A549 (cell line): ENCODE measurements around the gene STARD4. TPM values are rescaled to one million over a fixed set of nuclear protein-coding genes. Genes with fewer than 3 reads are reported as not detected.

Experiments
- ATAC-seq, 2 experiments: fragments of 200-7000 bp in 1 of 2; fragments of >200 bp in 1 of 2; cut with Nextera tagmentation in 1 of 2; cut with Tn5 transposase in 1 of 2; 3 replicates each; pipeline versions ENCODE4 v1.8.0 to v1.9.1; 2018 to 2020; ENCODE audit warnings: mild to moderate bottlenecking in 1 of 2, moderate library complexity in 1 of 2
- CTCF ChIA-PET: fragments of 300-600 bp; sonication (Branson Sonifier 250); formaldehyde crosslinking; extraction: SDS; loops from one replicate; lab custom pipeline; 2021; ENCODE audit warnings: antibody characterized with exemption, inconsistent platforms; lab: Yijun Ruan, JAX
- POLR2A ChIA-PET: fragments of 350-600 bp; formaldehyde crosslinking; extraction: SDS; loops from one replicate; lab custom pipeline; 2021; ENCODE audit warnings: antibody characterized with exemption, inconsistent platforms; lab: Yijun Ruan, JAX
- DNase-seq, 2 experiments: peaks; one replicate each; pipeline versions ENCODE4 v3.0.0 to v3.0.0-alpha.2; 2011 to 2016; ENCODE audit warnings: low read depth in 1 of 2, low spot score in 1 of 2
- FAIRE-seq: peaks from 2 replicates; lab custom pipeline; 2011; peaks lifted over from hg19 to GRCh38; lab: Jason Lieb, UNC
- H3K27ac ChIP-seq, 2 experiments: fragments of >200 bp; sonication (Bioruptor Twin); formaldehyde crosslinking; 3 replicates each; pipeline ENCODE4 v1.5.1; 2016 to 2017
- H3K4me1 ChIP-seq: fragments of >200 bp; sonication (Bioruptor Twin); formaldehyde crosslinking; 3 replicates; pipeline ENCODE4 v1.6.1; 2016
- H3K4me2 ChIP-seq: fragments of >200 bp; sonication (Bioruptor Twin); formaldehyde crosslinking; 3 replicates; pipeline ENCODE4 v1.6.1; 2016
- H3K4me3 ChIP-seq: fragments of >200 bp; sonication (Bioruptor Twin); formaldehyde crosslinking; 3 replicates; pipeline ENCODE4 v1.5.1; 2016
- H3K9me3 ChIP-seq: fragments of >200 bp; sonication (Bioruptor Twin); formaldehyde crosslinking; 3 replicates; pipeline ENCODE4 v1.6.1; 2016
- BHLHE40 ChIP-seq: IDR thresholded peaks from 2 replicates; pipeline ENCODE4 v1.6.1; 2012; ENCODE audit warnings: low read depth, low read length, inconsistent platforms
- CHD4 ChIP-seq: fragments of 200-600 bp; sonication (generic); IDR thresholded peaks from 2 replicates; pipeline ENCODE4 v1.6.1; 2016; ENCODE audit warnings: antibody characterized with exemption, mild to moderate bottlenecking, borderline replicate concordance
- EHMT2 ChIP-seq: fragments of 200-600 bp; sonication (generic); IDR thresholded peaks from 2 replicates; pipeline ENCODE4 v1.6.1; 2016; ENCODE audit warnings: antibody characterized with exemption, low read depth, mild to moderate bottlenecking, moderate library complexity
- ESRRA ChIP-seq: fragments of 150-350 bp; IDR thresholded peaks from 2 replicates; pipeline ENCODE4 v1.6.1; 2014; ENCODE audit warnings: mild to moderate bottlenecking, low read length, borderline replicate concordance
- FOSB ChIP-seq: fragments of 250-450 bp; sonication (Bioruptor Pico); IDR thresholded peaks from 2 replicates; pipeline ENCODE4 v1.5.0; 2020; ENCODE audit warnings: mild to moderate bottlenecking, moderate library complexity
- HDAC2 ChIP-seq: fragments of 200-600 bp; sonication (generic); IDR thresholded peaks from 2 replicates; pipeline ENCODE4 v1.6.1; 2016
- HEYL ChIP-seq: fragments of 250-450 bp; sonication (Bioruptor Pico); IDR thresholded peaks from 2 replicates; pipeline ENCODE4 v1.8.0; 2021; ENCODE audit warnings: mild to moderate bottlenecking, moderate library complexity
- HOXA7 ChIP-seq: fragments of 250-450 bp; sonication (Bioruptor Pico); IDR thresholded peaks from 2 replicates; pipeline ENCODE4 v1.5.0; 2020; ENCODE audit warnings: mild to moderate bottlenecking, moderate library complexity
- JUN ChIP-seq, 2 experiments: fragments of >200 bp; sonication (Bioruptor Twin); formaldehyde crosslinking; IDR thresholded peaks; 2 replicates in 1 of 2; 3 replicates in 1 of 2; pipeline ENCODE4 v1.6.1; 2016 to 2017
- JUNB ChIP-seq: fragments of >200 bp; sonication (Bioruptor Twin); formaldehyde crosslinking; IDR thresholded peaks from 2 replicates; pipeline ENCODE4 v1.6.1; 2016
- MYC ChIP-seq: IDR thresholded peaks from 2 replicates; pipeline ENCODE4 v1.6.1; 2012; ENCODE audit warnings: mild to moderate bottlenecking, inconsistent platforms, low read length, improper control_type of control experiment, borderline replicate concordance
- PHF8 ChIP-seq: fragments of 200-600 bp; sonication (generic); IDR thresholded peaks from 2 replicates; pipeline ENCODE4 v1.6.1; 2016; ENCODE audit warnings: low read depth, mild to moderate bottlenecking, antibody characterized with exemption, moderate library complexity, borderline replicate concordance
- POLR2A ChIP-seq: IDR thresholded peaks from 2 replicates; pipeline ENCODE4 v1.6.1; 2012; ENCODE audit warnings: mild to moderate bottlenecking, low read length
- POLR2AphosphoS2 ChIP-seq: conservative IDR thresholded peaks from 2 replicates; pipeline ENCODE4 v1.6.1; 2012; ENCODE audit warnings: low read length, improper control_type of control experiment, inconsistent platforms
- RAD21 ChIP-seq, 2 experiments: fragments of >200 bp in 1 of 2; sonication (Bioruptor Twin) in 1 of 2; formaldehyde crosslinking in 1 of 2; IDR thresholded peaks in 1 of 2; conservative IDR thresholded peaks in 1 of 2; 2 replicates in 1 of 2; 3 replicates in 1 of 2; pipeline ENCODE4 v1.6.1; 2012 to 2018; ENCODE audit warnings: inconsistent platforms in 1 of 2
- RARB ChIP-seq: fragments of 250-450 bp; sonication (Bioruptor Pico); IDR thresholded peaks from 2 replicates; pipeline ENCODE4 v1.8.0; 2021; ENCODE audit warnings: mild to moderate bottlenecking, moderate library complexity
- RFX5 ChIP-seq: fragments of 450-650 bp; IDR thresholded peaks from 2 replicates; pipeline ENCODE4 v1.7.1; 2014; ENCODE audit warnings: antibody characterized with exemption, mild to moderate bottlenecking, moderate library complexity
- TFCP2L1 ChIP-seq: fragments of 250-450 bp; sonication (Bioruptor Pico); IDR thresholded peaks from 2 replicates; pipeline ENCODE4 v1.5.0; 2021; ENCODE audit warnings: mild to moderate bottlenecking
- WGBS: methylation state at CpG from one replicate; pipeline ENCODE4 v1.1.6; 2017; ENCODE audit errors: missing lambda C conversion rate; 5-methylcytosine and 5-hydroxymethylcytosine counted together
- polyA plus RNA-seq, 4 experiments: library from polyadenylated mRNA; depleted of rRNA in 3 of 4; stranded (reverse); fragments of >200 nt; fragmentation: RNase III in 1 of 4; extraction: RNeasy Plus Mini Kit Qiagen cat#74134 plus additional on column Dnase treatment in 1 of 4; gene quantifications; 2 replicates in 3 of 4; 3 replicates in 1 of 4; pipeline ENCODE4 v1.2.3, GENCODE V29; 2011 to 2017
- TF ChIP-seq, protein P1 (sequence below): fragments of >200 bp; sonication (Bioruptor Twin); formaldehyde crosslinking; IDR thresholded peaks from 3 replicates; pipeline ENCODE4 v1.5.1; 2016
- TF ChIP-seq, protein P2 (sequence below): fragments of 450-650 bp; IDR thresholded peaks from 2 replicates; pipeline ENCODE4 v1.6.1; 2014; ENCODE audit warnings: antibody characterized with exemption
- TF ChIP-seq, protein P3 (sequence below): IDR thresholded peaks from 2 replicates; pipeline ENCODE4 v1.6.1; 2012
- TF ChIP-seq, protein P4 (sequence below): fragments of 250-450 bp; sonication (Bioruptor Pico); IDR thresholded peaks from 2 replicates; pipeline ENCODE4 v1.5.0; 2021; ENCODE audit warnings: mild to moderate bottlenecking, moderate library complexity, borderline replicate concordance
- TF ChIP-seq, protein P5 (sequence below): IDR thresholded peaks from 2 replicates; pipeline ENCODE4 v1.6.1; 2012
- TF ChIP-seq, protein P6 (sequence below): IDR thresholded peaks from 2 replicates; pipeline ENCODE4 v1.6.1; 2012; ENCODE audit warnings: low read depth, borderline replicate concordance

The STARD4 gene
- polyA plus RNA-seq, 2 of the 4 experiments (the other 2 are of a cell fraction), result 14.0 to 15.9 TPM

DNA sequence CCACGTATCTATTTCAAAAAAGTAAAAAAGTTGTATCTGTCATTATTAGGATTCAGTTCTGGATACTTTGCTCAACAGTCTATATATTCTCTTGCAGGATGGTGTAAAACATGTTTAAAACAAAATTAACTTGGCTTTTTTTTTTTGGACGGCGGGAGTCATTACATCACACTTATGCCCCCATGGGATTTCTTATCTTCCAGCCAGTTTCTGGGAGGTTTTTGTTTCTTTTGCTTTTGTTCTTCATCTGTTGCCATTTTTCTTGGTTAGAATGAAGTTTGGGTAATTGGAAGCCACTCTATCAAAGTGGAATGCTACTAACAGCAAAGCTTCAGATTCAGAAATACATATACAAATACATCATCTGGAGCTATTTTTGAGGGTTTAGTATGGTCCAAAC, 1.8 kb upstream of the STARD4 start (continued):
- TF ChIP-seq, protein P1, sequence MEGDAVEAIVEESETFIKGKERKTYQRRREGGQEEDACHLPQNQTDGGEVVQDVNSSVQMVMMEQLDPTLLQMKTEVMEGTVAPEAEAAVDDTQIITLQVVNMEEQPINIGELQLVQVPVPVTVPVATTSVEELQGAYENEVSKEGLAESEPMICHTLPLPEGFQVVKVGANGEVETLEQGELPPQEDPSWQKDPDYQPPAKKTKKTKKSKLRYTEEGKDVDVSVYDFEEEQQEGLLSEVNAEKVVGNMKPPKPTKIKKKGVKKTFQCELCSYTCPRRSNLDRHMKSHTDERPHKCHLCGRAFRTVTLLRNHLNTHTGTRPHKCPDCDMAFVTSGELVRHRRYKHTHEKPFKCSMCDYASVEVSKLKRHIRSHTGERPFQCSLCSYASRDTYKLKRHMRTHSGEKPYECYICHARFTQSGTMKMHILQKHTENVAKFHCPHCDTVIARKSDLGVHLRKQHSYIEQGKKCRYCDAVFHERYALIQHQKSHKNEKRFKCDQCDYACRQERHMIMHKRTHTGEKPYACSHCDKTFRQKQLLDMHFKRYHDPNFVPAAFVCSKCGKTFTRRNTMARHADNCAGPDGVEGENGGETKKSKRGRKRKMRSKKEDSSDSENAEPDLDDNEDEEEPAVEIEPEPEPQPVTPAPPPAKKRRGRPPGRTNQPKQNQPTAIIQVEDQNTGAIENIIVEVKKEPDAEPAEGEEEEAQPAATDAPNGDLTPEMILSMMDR, result no peak

DNA sequence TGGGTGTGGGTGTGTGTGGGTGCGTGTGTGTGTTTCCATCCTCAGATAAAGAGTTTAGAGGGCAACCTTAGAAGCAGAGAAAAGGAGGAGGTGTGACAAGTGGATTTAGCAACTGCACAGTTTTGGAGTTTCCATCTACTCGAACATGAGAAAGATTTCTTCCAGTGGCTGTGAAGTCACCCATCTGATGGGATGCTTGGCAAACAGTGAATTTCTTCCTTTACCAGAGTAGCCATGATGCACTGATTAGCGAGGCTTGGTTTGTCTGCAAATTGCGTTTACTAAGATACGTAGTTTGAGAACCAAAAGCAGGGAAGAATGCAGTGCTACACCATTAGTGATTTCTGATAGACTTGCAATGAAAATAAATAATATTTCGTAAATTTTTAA, 791 bp upstream of the STARD4 start:
- TF ChIP-seq PHF8, result no peak
- no peak for TF ChIP-seq RFX5
- TF ChIP-seq, protein P2, sequence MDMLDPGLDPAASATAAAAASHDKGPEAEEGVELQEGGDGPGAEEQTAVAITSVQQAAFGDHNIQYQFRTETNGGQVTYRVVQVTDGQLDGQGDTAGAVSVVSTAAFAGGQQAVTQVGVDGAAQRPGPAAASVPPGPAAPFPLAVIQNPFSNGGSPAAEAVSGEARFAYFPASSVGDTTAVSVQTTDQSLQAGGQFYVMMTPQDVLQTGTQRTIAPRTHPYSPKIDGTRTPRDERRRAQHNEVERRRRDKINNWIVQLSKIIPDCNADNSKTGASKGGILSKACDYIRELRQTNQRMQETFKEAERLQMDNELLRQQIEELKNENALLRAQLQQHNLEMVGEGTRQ, result no peak
- TF ChIP-seq POLR2AphosphoS2, result no peak
- TF ChIP-seq, protein P3, sequence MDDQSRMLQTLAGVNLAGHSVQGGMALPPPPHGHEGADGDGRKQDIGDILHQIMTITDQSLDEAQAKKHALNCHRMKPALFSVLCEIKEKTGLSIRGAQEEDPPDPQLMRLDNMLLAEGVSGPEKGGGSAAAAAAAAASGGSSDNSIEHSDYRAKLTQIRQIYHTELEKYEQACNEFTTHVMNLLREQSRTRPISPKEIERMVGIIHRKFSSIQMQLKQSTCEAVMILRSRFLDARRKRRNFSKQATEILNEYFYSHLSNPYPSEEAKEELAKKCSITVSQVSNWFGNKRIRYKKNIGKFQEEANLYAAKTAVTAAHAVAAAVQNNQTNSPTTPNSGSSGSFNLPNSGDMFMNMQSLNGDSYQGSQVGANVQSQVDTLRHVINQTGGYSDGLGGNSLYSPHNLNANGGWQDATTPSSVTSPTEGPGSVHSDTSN, result no peak
- TF ChIP-seq RARB (CRISPR knock-in tag), result no peak
- TF ChIP-seq HOXA7 (CRISPR knock-in tag), result no peak
- no peak for TF ChIP-seq POLR2A
- no peak for TF ChIP-seq CHD4
- TF ChIP-seq BHLHE40, result no peak
- no peak for TF ChIP-seq EHMT2
- no peak for TF ChIP-seq TFCP2L1 (CRISPR knock-in tag)
- no peak for TF ChIP-seq MYC
- TF ChIP-seq JUNB, result no peak
- no peak for TF ChIP-seq FOSB (CRISPR knock-in tag)
- no peak for TF ChIP-seq HEYL (CRISPR knock-in tag)
- TF ChIP-seq ESRRA, result no peak
- TF ChIP-seq, protein P4, sequence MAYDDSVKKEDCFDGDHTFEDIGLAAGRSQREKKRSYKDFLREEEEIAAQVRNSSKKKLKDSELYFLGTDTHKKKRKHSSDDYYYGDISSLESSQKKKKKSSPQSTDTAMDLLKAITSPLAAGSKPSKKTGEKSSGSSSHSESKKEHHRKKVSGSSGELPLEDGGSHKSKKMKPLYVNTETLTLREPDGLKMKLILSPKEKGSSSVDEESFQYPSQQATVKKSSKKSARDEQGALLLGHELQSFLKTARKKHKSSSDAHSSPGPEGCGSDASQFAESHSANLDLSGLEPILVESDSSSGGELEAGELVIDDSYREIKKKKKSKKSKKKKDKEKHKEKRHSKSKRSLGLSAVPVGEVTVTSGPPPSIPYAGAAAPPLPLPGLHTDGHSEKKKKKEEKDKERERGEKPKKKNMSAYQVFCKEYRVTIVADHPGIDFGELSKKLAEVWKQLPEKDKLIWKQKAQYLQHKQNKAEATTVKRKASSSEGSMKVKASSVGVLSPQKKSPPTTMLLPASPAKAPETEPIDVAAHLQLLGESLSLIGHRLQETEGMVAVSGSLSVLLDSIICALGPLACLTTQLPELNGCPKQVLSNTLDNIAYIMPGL (CRISPR knock-in tag), result no peak
- peaks cover 10% of the 10 kb centered on the region; the same call in 2 of the 3 replicates for H3K4me1 ChIP-seq

DNA sequence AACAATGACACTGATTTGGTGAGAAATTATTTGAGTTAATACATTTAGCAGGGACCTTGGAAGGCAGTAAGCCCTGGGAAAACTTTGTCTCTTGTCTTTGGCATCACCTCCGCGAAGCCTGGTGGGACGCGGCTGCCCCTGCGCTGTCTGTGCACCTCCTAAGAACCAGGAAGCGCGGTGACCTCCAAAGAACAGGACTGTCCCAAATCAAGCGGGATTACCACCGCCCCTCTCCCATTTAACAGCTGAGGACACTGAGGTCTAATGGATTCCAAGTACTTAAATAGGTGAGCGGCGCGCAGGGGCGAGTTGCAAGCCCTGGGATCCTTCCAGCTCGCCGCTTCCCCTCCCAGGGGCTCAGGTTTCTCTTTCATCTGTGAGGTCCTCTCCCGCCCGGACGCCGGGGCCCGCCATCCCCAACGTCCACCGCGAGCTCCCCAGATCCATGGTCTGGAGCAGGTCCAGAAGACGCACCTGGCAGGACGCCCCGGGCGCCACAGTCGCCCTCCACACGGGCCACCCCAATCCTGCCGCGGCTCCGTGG, 432 bp downstream of the STARD4 start:
- no peak for FAIRE-seq
- POLR2A ChIA-PET, result no interaction called here
- peak overlapping the region; percentile 88 for H3K4me2 ChIP-seq

More for the DNA sequence above, 791 bp upstream of the STARD4 start:
- ChIA-PET POLR2A (no interaction called here), CTCF (no interaction called here)
- peak overlapping the region; percentile 88 for H3K4me2 ChIP-seq
- H3K27ac ChIP-seq, result peak overlapping the region; percentile 75 to 91
- FAIRE-seq (no peak), DNase-seq (no peak), ATAC-seq (no peak)
- 52% methylated on average over 6 of the region's 6 CpGs for WGBS
- peak overlapping the region; percentile 73 for H3K4me3 ChIP-seq
- H3K9me3 ChIP-seq, result no peaks in the 10 kb centered on the region

More for the DNA sequence above, 432 bp downstream of the STARD4 start:
- peaks cover 10% of the 10 kb centered on the region; the same call in 2 of the 3 replicates for H3K4me1 ChIP-seq
- WGBS, result under 1% methylated on average over 29 of the region's 32 CpGs
- ATAC-seq (peak; percentile 72), DNase-seq (peak; percentile 26 to 34)
- TF ChIP-seq PHF8, result 0 out of 2 replicates have a peak, but pooled peaks have one; percentile 81
- 0 out of 2 replicates have a peak, but pooled peaks have one; percentile 61 for TF ChIP-seq HDAC2
- TF ChIP-seq, protein P5, sequence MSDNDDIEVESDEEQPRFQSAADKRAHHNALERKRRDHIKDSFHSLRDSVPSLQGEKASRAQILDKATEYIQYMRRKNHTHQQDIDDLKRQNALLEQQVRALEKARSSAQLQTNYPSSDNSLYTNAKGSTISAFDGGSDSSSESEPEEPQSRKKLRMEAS, result peak; percentile 43; the same call in 1 of the 2 replicates
- no peak for TF ChIP-seq MYC
- TF ChIP-seq, protein P6, sequence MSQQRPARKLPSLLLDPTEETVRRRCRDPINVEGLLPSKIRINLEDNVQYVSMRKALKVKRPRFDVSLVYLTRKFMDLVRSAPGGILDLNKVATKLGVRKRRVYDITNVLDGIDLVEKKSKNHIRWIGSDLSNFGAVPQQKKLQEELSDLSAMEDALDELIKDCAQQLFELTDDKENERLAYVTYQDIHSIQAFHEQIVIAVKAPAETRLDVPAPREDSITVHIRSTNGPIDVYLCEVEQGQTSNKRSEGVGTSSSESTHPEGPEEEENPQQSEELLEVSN, result peak; percentile 23; the same call in 1 of the 2 replicates
- 0 out of 5 replicates have a peak, but pooled peaks of 1 of the 2 experiments have one; percentile 2 for TF ChIP-seq JUN (IDR thresholded peaks at IDR 0.05)
- no peak for TF ChIP-seq RAD21 (conservative IDR thresholded peaks at IDR 0.05 in 1 of 2, IDR thresholded peaks at IDR 0.05 in 1 of 2)
- TF ChIP-seq, protein P3, result no peak
- peak overlapping the region; percentile 73 for H3K4me3 ChIP-seq
- CTCF ChIA-PET, result interaction anchor here (1.0 to 1.7 kb wide), 4 partner anchors 18 to 263 kb away, joined by 3 to 7 read pairs (median 4); no protein-coding TSS in a partner anchor
- peak overlapping the region; percentile 77 to 91 for H3K27ac ChIP-seq
- H3K9me3 ChIP-seq, result no peaks in the 10 kb centered on the region
